Right forelimb (tissue), 1 donor: Measurements from ENCODE around the gene TLCD5.

ENCODE experiments used
- DNase-seq: peaks from one replicate; pipeline ENCODE4 v3.0.0-alpha.2; 2018

The TLCD5 gene

DNA sequence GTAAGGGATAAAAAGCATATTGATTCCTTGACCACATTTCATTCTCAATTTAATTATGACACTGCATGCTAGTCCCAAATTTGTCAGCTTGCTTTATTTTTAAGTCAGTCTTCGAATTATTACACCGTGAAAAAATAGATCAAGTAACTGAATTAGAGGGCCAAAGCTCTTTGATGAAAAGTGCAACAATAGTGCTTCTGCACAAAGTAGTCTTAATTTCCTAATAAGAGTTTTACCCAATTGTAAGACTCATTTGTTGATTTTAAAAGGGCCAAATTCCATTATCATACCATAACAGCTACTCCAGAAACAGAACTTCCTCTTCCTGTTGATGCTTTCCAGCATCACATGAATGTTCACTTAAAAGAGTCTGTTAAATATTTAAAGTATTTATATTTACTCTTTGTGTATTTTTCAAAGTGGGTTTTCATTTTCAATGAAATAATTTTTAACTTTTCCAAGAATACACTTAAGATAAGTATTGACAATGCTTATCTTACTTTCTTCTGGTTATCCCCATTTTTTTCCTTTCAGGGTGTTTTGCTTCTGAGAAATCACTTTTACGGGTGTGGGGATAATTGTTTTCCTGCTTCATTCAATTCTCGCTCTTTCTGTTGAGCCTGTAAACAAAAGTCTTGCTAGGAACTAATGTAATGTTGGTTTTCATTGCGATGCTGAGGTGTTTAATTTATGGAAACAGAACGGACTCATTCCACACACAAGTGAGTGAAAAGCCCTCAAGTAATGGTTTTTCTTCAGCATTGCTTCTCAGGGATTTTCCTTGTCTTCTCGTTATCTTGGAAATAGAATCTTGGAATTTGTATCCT lies 13.2 kb downstream of the TLCD5 start:
- no peak for DNase-seq

DNA sequence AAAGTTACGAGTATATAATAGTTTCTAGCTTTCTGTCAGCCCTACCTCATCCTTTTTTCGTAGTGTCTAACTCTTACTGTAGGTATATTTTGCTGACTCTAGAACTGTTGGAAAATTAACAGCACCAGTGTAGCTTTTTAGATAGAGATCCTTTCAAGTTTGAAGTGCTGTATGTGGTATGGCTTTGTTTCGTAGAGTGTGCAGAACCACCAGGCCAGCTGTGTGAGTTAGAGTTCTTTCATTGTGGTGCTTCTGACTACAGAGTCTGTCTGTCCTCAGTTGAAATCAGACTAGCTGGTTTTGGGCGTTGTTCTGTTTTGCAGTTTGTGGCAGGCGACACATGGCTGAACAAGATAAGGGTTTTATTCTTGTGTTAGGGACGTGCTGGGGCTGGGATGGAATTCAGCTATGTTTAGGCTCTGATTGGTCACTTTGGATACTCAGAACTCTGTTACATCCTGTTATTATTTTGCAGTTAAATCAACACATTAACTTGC lies 14.3 kb downstream of the TLCD5 start:
- DNase-seq: no peak

DNA sequence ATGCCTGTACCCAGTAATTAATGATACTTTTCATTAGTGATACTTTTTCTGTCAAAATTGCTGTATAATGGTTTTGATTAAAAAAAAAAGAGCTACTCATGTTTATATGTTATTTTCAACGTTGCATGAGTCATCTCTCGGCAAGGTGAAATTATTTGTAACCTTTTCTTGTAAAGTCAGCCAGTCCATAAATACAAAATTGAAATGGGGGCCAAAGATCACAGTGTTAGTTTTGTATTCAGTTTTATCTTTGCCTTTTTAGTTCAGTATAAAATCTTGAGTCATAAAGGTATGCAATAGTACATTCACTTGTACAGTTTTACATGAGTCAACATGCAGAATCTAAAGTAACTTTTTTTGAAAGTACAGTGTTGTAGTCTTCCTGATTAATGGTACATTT lies 15.4 kb downstream of the TLCD5 start:
- DNase-seq: no peak

GRCh38 chr11:120342226-120342625 lies 17.1 kb downstream of the TLCD5 start:
- no peak for DNase-seq

- no peak for DNase-seq
These were observed 17.6 kb downstream of the TLCD5 start for GRCh38 chr11:120342678-120343077.

DNA sequence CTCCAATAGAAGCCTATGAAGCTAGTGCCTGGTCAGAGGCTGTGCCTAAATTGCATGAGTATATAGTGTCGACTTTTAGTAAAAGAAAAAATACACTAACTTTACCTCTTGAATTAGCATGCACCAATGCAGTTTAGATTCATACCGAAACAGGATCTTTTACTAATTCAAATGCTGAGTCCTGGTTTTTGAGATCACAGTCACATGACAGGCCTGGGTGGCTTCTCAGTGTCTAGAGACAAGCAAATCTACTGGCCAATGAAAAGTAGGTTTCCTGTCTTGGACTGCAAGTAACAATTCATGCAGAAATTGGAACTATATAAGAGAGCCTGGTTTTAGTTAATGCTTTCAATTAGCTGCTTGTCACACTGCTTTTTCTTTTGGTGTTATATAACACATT lies 18.3 kb downstream of the TLCD5 start:
- no peak for DNase-seq

- no peak for DNase-seq
These were observed 19.4 kb downstream of the TLCD5 start for GRCh38 chr11:120344302-120345004.

GRCh38 chr11:120346233-120346632 lies 21.1 kb downstream of the TLCD5 start:
- no peak for DNase-seq

- DNase-seq: no peak
These were observed 25.5 kb downstream of the TLCD5 start for GRCh38 chr11:120350637-120351036.

DNA sequence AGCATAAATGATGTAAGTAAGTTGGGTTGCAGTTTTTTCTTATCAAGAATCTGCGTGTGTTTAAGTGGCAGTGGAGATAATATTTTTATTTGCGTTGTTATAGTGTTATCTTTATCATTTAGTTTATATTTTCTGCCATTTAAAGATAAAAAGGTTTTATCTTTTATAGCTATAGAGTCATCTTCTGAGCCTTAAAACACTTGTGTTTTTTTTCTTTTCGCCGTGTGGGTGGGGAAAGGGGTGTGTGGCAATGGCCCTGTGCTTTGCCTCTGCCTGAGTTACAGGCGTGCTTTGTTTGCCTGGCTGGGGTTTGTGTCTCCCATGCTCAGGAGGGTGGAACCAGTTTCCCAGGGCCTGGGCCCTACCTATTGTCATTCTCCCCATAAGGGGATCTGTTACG lies 27.3 kb downstream of the TLCD5 start:
- DNase-seq: no peak

DNA sequence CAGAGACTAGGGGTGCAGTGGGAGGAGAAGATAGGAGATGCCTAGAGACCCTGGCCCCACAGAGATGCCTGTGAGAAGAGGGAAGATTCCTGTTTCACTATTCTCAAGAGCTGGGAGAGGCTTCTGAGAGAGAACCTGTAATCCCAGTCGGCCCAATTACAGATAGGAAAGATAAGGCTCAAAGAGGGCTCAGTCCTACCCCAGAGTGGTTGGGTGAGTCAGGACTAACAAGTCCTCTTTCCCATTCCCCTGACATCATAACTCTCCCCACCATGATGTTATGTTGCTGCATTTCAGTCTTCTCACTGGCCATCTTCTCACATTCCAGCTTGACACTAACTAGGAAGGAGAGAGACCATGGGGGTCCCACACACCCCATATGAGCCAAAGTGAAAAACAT lies 29.0 kb downstream of the TLCD5 start:
- DNase-seq: no peak

- no peak for DNase-seq
These were observed 29.7 kb downstream of the TLCD5 start for GRCh38 chr11:120354779-120355178.

GRCh38 chr11:120357620-120358019 lies 32.5 kb downstream of the TLCD5 start:
- no peak for DNase-seq

GRCh38 chr11:120358729-120359128 lies 33.6 kb downstream of the TLCD5 start:
- no peak for DNase-seq

DNA sequence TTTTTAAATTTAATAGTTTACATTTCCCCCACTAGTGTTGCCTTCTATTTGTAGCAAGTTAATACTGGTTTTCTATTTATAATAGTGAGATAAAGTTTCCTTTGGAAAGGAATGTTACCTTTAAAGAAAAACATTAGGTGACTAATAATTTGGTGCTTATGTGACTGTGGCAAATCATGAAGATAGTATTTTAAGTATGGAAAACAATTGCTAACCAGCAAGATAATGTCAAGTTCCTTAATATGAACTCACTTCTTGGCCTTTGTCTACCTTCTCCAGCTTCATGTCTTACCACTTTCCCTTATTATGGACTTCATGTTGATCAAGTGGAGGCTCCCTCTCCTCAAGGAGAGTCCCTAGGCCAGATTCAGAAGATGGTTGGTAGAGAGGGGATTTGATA lies 38.3 kb downstream of the TLCD5 start:
- DNase-seq: no peak

DNA sequence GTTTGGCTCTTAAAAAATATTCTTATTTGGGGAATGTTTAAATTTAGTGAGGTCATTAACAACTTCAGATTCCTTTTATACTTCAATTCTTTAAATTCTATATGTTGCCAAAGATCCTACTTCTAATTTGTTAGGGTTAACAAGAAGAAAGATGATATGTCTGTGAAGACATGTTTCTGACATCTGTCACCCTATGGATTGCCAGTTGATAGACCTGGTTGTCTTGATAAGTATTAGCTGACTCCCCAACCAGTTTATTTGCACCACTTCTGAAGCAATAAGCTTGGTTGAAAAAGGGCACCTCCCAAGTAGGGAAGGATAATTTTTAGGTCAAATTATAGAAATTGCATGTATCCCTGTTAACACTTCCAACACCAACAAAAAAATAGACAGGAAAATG lies 40.4 kb downstream of the TLCD5 start:
- no peak for DNase-seq

- no peak for DNase-seq
These were observed 47.2 kb downstream of the TLCD5 start for GRCh38 chr11:120372296-120372695.

- DNase-seq: no peak
These were observed 50.0 kb downstream of the TLCD5 start for GRCh38 chr11:120375076-120375475.

- DNase-seq: no peak
These were observed 51.6 kb downstream of the TLCD5 start for GRCh38 chr11:120376547-120377182.

DNA sequence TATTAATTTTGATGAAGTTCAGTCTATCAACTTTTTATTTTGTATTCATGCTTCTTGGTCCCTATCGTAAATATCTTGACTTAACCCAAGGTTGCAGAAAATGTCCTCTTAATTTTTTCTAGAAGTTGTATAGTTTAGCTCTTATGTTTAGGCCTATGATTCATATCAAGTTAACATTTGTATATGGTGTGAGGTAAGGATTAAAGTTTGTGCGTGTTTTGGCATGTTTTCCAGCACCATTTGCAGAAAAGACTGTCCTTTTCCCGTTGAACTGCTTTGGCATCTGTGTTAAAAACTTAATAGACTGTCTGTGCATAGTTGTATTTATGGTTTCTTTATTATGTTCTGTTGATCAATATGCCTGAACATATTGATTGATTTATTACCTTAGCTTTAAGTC lies 53.4 kb downstream of the TLCD5 start:
- no peak for DNase-seq

- no peak for DNase-seq
These were observed 56.3 kb downstream of the TLCD5 start for GRCh38 chr11:120381401-120381800.
